Liver (tissue), 9 donors: Measurements from ENCODE around the gene MAMDC2. TPM values are rescaled to one million over a fixed set of nuclear protein-coding genes. Genes with fewer than 3 reads are reported as not detected.

Source experiments
- DNase-seq: peaks from one replicate; pipeline ENCODE4 v3.0.0-alpha.2; 2017; ENCODE audit warnings: low spot score
- H3K27ac ChIP-seq, 2 donors: one replicate each; pipeline ENCODE4 v1.7.0; 2013; ENCODE audit warnings: inconsistent platforms in 2 of 2, low read length in 2 of 2, control low read depth in 1 of 2, low read depth in 1 of 2, mild to moderate bottlenecking in 1 of 2
- H3K27me3 ChIP-seq, 4 donors: one replicate each; pipeline versions ENCODE4 v1.6.1 to v1.7.0; 2013; ENCODE audit warnings: low read length in 3 of 4, inconsistent platforms in 1 of 4, mild to moderate bottlenecking in 1 of 4, moderate library complexity in 1 of 4; ENCODE audit not compliant: control insufficient read depth in 4 of 4, insufficient read depth in 4 of 4
- H3K36me3 ChIP-seq, 4 donors: one replicate each; pipeline versions ENCODE4 v1.6.1 to v1.7.0; 2013; ENCODE audit warnings: low read length in 3 of 4, mild to moderate bottlenecking in 3 of 4, low read depth in 1 of 4, moderate library complexity in 1 of 4; ENCODE audit not compliant: control insufficient read depth in 4 of 4, insufficient read depth in 3 of 4
- H3K4me1 ChIP-seq, 4 donors: one replicate each; pipeline versions ENCODE4 v1.6.1 to v1.7.0; 2013; ENCODE audit warnings: low read length in 3 of 4, mild to moderate bottlenecking in 3 of 4, moderate library complexity in 1 of 4; ENCODE audit not compliant: control insufficient read depth in 4 of 4, insufficient read depth in 4 of 4
- H3K4me3 ChIP-seq, 3 donors: one replicate each; pipeline versions ENCODE4 v1.6.1 to v1.7.0; 2013; ENCODE audit warnings: low read length in 3 of 3, control low read depth in 1 of 3, low read depth in 1 of 3, mild to moderate bottlenecking in 1 of 3
- H3K9ac ChIP-seq, 2 donors: one replicate each; pipeline ENCODE4 v1.7.0; 2013; ENCODE audit warnings: low read length in 2 of 2, mild to moderate bottlenecking in 2 of 2, moderate library complexity in 2 of 2, control low read depth in 1 of 2, low read depth in 1 of 2
- H3K9me3 ChIP-seq, 4 donors: one replicate each; pipeline versions ENCODE4 v1.6.1 to v1.7.0; 2013; ENCODE audit warnings: low read length in 3 of 4; ENCODE audit not compliant: control insufficient read depth in 4 of 4
- EGR1 ChIP-seq, 2 donors: IDR thresholded peaks; 2 replicates each; pipeline ENCODE4 v1.6.1; 2016 to 2018; ENCODE audit warnings: antibody characterized with exemption in 2 of 2, low read depth in 2 of 2
- FOXA1 ChIP-seq: IDR thresholded peaks from 2 replicates; pipeline ENCODE4 v1.6.1; 2016; ENCODE audit warnings: antibody characterized with exemption
- GABPA ChIP-seq, 2 donors: IDR thresholded peaks in 1 of 2; conservative IDR thresholded peaks in 1 of 2; 2 replicates each; pipeline ENCODE4 v1.6.1; 2016; ENCODE audit warnings: antibody characterized with exemption in 2 of 2, mild to moderate bottlenecking in 1 of 2, moderate library complexity in 1 of 2
- HNF4A ChIP-seq, 2 donors: conservative IDR thresholded peaks; 2 replicates each; pipeline ENCODE4 v1.6.1; 2016; ENCODE audit warnings: antibody characterized with exemption in 2 of 2, mild to moderate bottlenecking in 2 of 2
- HNF4G ChIP-seq: IDR thresholded peaks from 2 replicates; pipeline ENCODE4 v1.6.1; 2016; ENCODE audit warnings: antibody characterized with exemption
- NR2F2 ChIP-seq: IDR thresholded peaks from 2 replicates; pipeline ENCODE4 v1.6.1; 2016; ENCODE audit warnings: antibody characterized with exemption
- RAD21 ChIP-seq, 2 donors: IDR thresholded peaks; 2 replicates each; pipeline ENCODE4 v1.6.1; 2016; ENCODE audit warnings: antibody characterized with exemption in 2 of 2, mild to moderate bottlenecking in 2 of 2
- RXRA ChIP-seq, 2 donors: IDR thresholded peaks; 2 replicates each; pipeline ENCODE4 v1.6.1; 2017 to 2018; ENCODE audit warnings: antibody characterized with exemption in 2 of 2, mild to moderate bottlenecking in 1 of 2
- SP1 ChIP-seq: IDR thresholded peaks from 2 replicates; pipeline ENCODE4 v1.6.1; 2018; ENCODE audit warnings: antibody characterized with exemption, mild to moderate bottlenecking
- TAF1 ChIP-seq: conservative IDR thresholded peaks from 2 replicates; pipeline ENCODE4 v1.6.1; 2016; ENCODE audit warnings: antibody characterized with exemption, mild to moderate bottlenecking
- YY1 ChIP-seq: IDR thresholded peaks from 2 replicates; pipeline ENCODE4 v1.6.1; 2016; ENCODE audit warnings: antibody characterized with exemption, mild to moderate bottlenecking
- WGBS: extraction: QIAGEN DNeasy Blood & Tissue Kit; methylation state at CpG from one replicate; pipeline ENCODE4 v1.1.7; 2013; 5-methylcytosine and 5-hydroxymethylcytosine counted together
- polyA plus RNA-seq, 2 donors: library from polyadenylated mRNA; stranded (reverse) in 1 of 2; unstranded in 1 of 2; fragments of 200-250 nt in 1 of 2; fragments of >200 nt in 1 of 2; fragmentation: Nextera tagmentation in 1 of 2; extraction: Ambion mirVana in 1 of 2; gene quantifications; one replicate each; pipeline versions ENCODE4 v1.2.1 to v1.2.3, GENCODE V29; 2013 to 2015
- total RNA-seq, 2 donors: library from RNA; depleted of rRNA; stranded (reverse); fragments of >200 nt; gene quantifications; one replicate each; pipeline ENCODE4 v1.2.3, GENCODE V29; 2014
- TF ChIP-seq, protein P1 (sequence below): IDR thresholded peaks from 2 replicates; pipeline ENCODE4 v1.6.1; 2016; ENCODE audit warnings: antibody characterized with exemption
- TF ChIP-seq, protein P2 (sequence below): IDR thresholded peaks from 2 replicates; pipeline ENCODE4 v1.6.1; 2016; ENCODE audit warnings: antibody characterized with exemption
- TF ChIP-seq, protein P3 (sequence below): IDR thresholded peaks from 2 replicates; pipeline ENCODE4 v1.6.1; 2016; ENCODE audit warnings: antibody characterized with exemption, mild to moderate bottlenecking
- TF ChIP-seq, protein P4 (sequence below): IDR thresholded peaks from 2 replicates; pipeline ENCODE4 v1.6.1; 2016; ENCODE audit warnings: antibody characterized with exemption
- TF ChIP-seq, protein P5 (sequence below): fragments of 150-350 bp; IDR thresholded peaks from 2 replicates; pipeline ENCODE4 v1.5.1; 2017; ENCODE audit warnings: improper control_type of control experiment, low read depth, low read length; ENCODE audit not compliant: missing input control
- donor health status: healthy.
- donor health status: healthy.
- donor health status: healthy.
- donor health status: healthy.
- donor health status: healthy.

Gene MAMDC2
- total and polyA plus RNA-seq, 4 donors = 0.28 to 4.4 (median 1.0) TPM

DNA sequence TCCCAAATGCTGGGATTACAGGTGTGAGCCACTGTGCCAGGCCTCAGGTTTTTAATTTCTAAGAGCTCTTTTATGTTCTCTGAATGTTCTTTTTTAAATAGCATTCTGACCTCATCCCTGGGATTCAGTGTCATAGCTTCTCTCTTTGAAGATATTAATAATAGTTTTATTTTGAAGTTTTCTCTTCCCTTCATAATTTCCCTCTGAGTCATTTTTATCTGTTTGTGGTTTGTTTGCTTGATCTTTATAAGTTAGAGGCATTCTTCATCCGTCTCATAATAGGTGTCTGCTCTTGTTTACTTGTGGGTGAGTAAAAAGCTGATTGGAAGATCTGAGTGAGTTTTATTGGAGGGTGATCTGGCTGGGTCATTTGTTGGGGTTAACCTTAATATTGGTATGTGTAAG is 12.5 kb upstream of the MAMDC2 start:
- Histone ChIP-seq H3K4me1 (no peaks in the 10 kb centered on the region), H3K9me3 (no peaks in the 10 kb centered on the region), H3K4me3 (no peak overlapping the region), H3K9ac (no peak overlapping the region), H3K27ac (no peak overlapping the region), H3K36me3 (no peaks in the 10 kb centered on the region), H3K27me3 (no peaks in the 10 kb centered on the region)
- DNase-seq = no peak
- WGBS = 77% methylated on average over 1 of the region's 1 CpG
- TF ChIP-seq YY1 = no peak
- no peak for TF ChIP-seq EGR1 (IDR thresholded peaks at IDR 0.05; ENCODE audit: low read depth in 2 of 2)
- TF ChIP-seq, protein P1, sequence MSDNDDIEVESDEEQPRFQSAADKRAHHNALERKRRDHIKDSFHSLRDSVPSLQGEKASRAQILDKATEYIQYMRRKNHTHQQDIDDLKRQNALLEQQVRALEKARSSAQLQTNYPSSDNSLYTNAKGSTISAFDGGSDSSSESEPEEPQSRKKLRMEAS = no peak
- TF ChIP-seq, protein P2, sequence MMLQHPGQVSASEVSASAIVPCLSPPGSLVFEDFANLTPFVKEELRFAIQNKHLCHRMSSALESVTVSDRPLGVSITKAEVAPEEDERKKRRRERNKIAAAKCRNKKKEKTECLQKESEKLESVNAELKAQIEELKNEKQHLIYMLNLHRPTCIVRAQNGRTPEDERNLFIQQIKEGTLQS = no peak
- no peak for TF ChIP-seq RAD21 (IDR thresholded peaks at IDR 0.05)
- no peak for TF ChIP-seq TAF1
- no peak for TF ChIP-seq HNF4G
- no peak for TF ChIP-seq FOXA1
- TF ChIP-seq, protein P3, sequence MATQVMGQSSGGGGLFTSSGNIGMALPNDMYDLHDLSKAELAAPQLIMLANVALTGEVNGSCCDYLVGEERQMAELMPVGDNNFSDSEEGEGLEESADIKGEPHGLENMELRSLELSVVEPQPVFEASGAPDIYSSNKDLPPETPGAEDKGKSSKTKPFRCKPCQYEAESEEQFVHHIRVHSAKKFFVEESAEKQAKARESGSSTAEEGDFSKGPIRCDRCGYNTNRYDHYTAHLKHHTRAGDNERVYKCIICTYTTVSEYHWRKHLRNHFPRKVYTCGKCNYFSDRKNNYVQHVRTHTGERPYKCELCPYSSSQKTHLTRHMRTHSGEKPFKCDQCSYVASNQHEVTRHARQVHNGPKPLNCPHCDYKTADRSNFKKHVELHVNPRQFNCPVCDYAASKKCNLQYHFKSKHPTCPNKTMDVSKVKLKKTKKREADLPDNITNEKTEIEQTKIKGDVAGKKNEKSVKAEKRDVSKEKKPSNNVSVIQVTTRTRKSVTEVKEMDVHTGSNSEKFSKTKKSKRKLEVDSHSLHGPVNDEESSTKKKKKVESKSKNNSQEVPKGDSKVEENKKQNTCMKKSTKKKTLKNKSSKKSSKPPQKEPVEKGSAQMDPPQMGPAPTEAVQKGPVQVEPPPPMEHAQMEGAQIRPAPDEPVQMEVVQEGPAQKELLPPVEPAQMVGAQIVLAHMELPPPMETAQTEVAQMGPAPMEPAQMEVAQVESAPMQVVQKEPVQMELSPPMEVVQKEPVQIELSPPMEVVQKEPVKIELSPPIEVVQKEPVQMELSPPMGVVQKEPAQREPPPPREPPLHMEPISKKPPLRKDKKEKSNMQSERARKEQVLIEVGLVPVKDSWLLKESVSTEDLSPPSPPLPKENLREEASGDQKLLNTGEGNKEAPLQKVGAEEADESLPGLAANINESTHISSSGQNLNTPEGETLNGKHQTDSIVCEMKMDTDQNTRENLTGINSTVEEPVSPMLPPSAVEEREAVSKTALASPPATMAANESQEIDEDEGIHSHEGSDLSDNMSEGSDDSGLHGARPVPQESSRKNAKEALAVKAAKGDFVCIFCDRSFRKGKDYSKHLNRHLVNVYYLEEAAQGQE = no peak
- no peak for TF ChIP-seq GABPA (IDR thresholded peaks at IDR 0.05 in 1 of 2, conservative IDR thresholded peaks at IDR 0.05 in 1 of 2)
- TF ChIP-seq, protein P4, sequence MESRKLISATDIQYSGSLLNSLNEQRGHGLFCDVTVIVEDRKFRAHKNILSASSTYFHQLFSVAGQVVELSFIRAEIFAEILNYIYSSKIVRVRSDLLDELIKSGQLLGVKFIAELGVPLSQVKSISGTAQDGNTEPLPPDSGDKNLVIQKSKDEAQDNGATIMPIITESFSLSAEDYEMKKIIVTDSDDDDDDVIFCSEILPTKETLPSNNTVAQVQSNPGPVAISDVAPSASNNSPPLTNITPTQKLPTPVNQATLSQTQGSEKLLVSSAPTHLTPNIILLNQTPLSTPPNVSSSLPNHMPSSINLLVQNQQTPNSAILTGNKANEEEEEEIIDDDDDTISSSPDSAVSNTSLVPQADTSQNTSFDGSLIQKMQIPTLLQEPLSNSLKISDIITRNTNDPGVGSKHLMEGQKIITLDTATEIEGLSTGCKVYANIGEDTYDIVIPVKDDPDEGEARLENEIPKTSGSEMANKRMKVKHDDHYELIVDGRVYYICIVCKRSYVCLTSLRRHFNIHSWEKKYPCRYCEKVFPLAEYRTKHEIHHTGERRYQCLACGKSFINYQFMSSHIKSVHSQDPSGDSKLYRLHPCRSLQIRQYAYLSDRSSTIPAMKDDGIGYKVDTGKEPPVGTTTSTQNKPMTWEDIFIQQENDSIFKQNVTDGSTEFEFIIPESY = no peak
- TF ChIP-seq SP1 = no peak

DNA sequence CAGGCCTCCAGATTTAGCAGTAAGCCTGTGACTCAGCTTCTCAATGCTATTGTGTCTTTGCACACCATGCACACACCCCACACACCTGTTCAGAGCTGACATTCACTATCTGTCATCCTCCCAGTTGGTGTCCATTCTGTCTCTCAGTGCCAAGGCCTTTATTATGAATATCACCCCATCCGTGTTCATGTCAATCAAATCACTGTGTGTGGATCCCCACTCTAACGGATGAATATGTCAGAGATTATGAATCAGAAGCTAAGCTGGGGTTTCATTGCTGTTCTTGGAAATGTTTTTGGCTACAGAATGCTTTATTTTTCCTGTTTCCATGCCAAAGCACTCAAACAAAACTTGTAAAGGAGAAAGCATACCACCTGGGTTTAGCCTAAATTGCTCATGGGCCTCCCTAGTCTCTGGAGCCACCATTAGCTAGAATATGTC is 9.4 kb upstream of the MAMDC2 start:
- peaks cover 0 to 4% (median 1%) of the 10 kb centered on the region in 4 donors for H3K9me3 ChIP-seq
- H3K27ac ChIP-seq = no peak overlapping the region
- DNase-seq = no peak
- H3K4me1 ChIP-seq = no peaks in the 10 kb centered on the region
- no peaks in the 10 kb centered on the region for H3K27me3 ChIP-seq
- no peak overlapping the region for H3K4me3 ChIP-seq
- H3K9ac ChIP-seq = no peak overlapping the region
- no peaks in the 10 kb centered on the region for H3K36me3 ChIP-seq
- WGBS = 92% methylated on average over 2 of the region's 2 CpGs
- TF ChIP-seq, protein P2 = no peak
- no peak for TF ChIP-seq TAF1
- no peak for TF ChIP-seq GABPA (IDR thresholded peaks at IDR 0.05 in 1 of 2, conservative IDR thresholded peaks at IDR 0.05 in 1 of 2)
- no peak for TF ChIP-seq HNF4G
- TF ChIP-seq, protein P1 = no peak
- TF ChIP-seq NR2F2 = no peak
- no peak for TF ChIP-seq HNF4A (conservative IDR thresholded peaks at IDR 0.05)
- TF ChIP-seq FOXA1 = no peak
- TF ChIP-seq, protein P3 = no peak
- no peak for TF ChIP-seq RXRA (IDR thresholded peaks at IDR 0.05)
- TF ChIP-seq, protein P5, sequence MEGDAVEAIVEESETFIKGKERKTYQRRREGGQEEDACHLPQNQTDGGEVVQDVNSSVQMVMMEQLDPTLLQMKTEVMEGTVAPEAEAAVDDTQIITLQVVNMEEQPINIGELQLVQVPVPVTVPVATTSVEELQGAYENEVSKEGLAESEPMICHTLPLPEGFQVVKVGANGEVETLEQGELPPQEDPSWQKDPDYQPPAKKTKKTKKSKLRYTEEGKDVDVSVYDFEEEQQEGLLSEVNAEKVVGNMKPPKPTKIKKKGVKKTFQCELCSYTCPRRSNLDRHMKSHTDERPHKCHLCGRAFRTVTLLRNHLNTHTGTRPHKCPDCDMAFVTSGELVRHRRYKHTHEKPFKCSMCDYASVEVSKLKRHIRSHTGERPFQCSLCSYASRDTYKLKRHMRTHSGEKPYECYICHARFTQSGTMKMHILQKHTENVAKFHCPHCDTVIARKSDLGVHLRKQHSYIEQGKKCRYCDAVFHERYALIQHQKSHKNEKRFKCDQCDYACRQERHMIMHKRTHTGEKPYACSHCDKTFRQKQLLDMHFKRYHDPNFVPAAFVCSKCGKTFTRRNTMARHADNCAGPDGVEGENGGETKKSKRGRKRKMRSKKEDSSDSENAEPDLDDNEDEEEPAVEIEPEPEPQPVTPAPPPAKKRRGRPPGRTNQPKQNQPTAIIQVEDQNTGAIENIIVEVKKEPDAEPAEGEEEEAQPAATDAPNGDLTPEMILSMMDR = no peak
- TF ChIP-seq RAD21 (IDR thresholded peaks at IDR 0.05) = no peak
- no peak for TF ChIP-seq EGR1 (IDR thresholded peaks at IDR 0.05; ENCODE audit: low read depth in 2 of 2)
- TF ChIP-seq SP1 = no peak
- TF ChIP-seq, protein P4 = no peak
